GM12873 (cell line): ENCODE data around the gene PRDX5.

Source experiments
- CTCF ChIP-seq: IDR thresholded peaks from 2 replicates; pipeline ENCODE4 v1.5.1; 2012; ENCODE audit warnings: low read depth, mild to moderate bottlenecking, moderate library complexity, low read length, control low read depth; ENCODE audit not compliant: insufficient read depth; ENCODE audit errors: missing control alignments

Gene PRDX5

GRCh38 chr11:64352995-64353714 is 35.2 kb downstream of the PRDX5 start:
- no peak for TF ChIP-seq CTCF

- TF ChIP-seq CTCF: no peak
These were observed 36.0 kb downstream of the PRDX5 start for GRCh38 chr11:64353715-64354506.

GRCh38 chr11:64355078-64355940 is 37.4 kb downstream of the PRDX5 start:
- peak; percentile 56 for TF ChIP-seq CTCF

- peak; percentile 52 for TF ChIP-seq CTCF
These were observed 38.8 kb downstream of the PRDX5 start for GRCh38 chr11:64356498-64357411.

GRCh38 chr11:64357446-64357845 is 39.5 kb downstream of the PRDX5 start:
- TF ChIP-seq CTCF: no peak

- no peak for TF ChIP-seq CTCF
These were observed 40.1 kb downstream of the PRDX5 start for GRCh38 chr11:64357904-64358535.
